CD8-positive, alpha-beta memory T cell (primary cell): ENCODE results near the gene OBSCN. TPM values are rescaled to one million over a fixed set of nuclear protein-coding genes. Genes with fewer than 3 reads are reported as not detected.

Experiments
- CTCF ChIA-PET: fragments of 350-600 bp; sonication (Branson Sonifier 250); formaldehyde crosslinking; loops from one replicate; lab custom pipeline; 2021; ENCODE audit warnings: antibody characterized with exemption; lab: Charles Lee
- POLR2A ChIA-PET: fragments of 350-600 bp; sonication (Branson Sonifier 250); formaldehyde crosslinking; loops from one replicate; lab custom pipeline; 2021; ENCODE audit warnings: antibody characterized with exemption; lab: Charles Lee
- DNase-seq, 5 donors: peaks; one replicate each; pipeline versions ENCODE4 v3.0.0 to v3.0.0-alpha.2; 2020 to 2022; ENCODE audit warnings: mixed read lengths in 1 of 5
- H3K27ac ChIP-seq: one replicate; pipeline ENCODE4 v1.7.0; 2013; ENCODE audit warnings: low read depth, mild to moderate bottlenecking, low read length, moderate library complexity
- H3K27me3 ChIP-seq: 2 replicates; pipeline ENCODE4 v1.7.0; 2013; ENCODE audit warnings: low read length, mild to moderate bottlenecking; ENCODE audit not compliant: insufficient read depth, poor library complexity, severe bottlenecking
- H3K36me3 ChIP-seq: 2 replicates; pipeline ENCODE4 v1.7.0; 2013; ENCODE audit warnings: mild to moderate bottlenecking, low read length, moderate library complexity; ENCODE audit not compliant: insufficient read depth
- H3K4me1 ChIP-seq: 2 replicates; pipeline ENCODE4 v1.7.0; 2013; ENCODE audit warnings: mild to moderate bottlenecking, low read length, moderate library complexity; ENCODE audit not compliant: insufficient read depth
- H3K4me3 ChIP-seq: 2 replicates; pipeline ENCODE4 v1.7.0; 2013; ENCODE audit warnings: mild to moderate bottlenecking, low read length
- H3K9me3 ChIP-seq: 2 replicates; pipeline ENCODE4 v1.7.0; 2013; ENCODE audit warnings: mild to moderate bottlenecking, low read length
- H3K27ac Mint-ChIP-seq, 8 donors: one replicate each; pipeline ENCODE4 v1.8.0; 2020 to 2021; ENCODE audit warnings: mixed read lengths in 8 of 8, mild to moderate bottlenecking in 6 of 8, inconsistent platforms in 3 of 8, moderate library complexity in 3 of 8
- H3K27me3 Mint-ChIP-seq, 2 donors: one replicate each; pipeline ENCODE4 v1.8.0; 2020 to 2021; ENCODE audit warnings: mixed read lengths in 2 of 2, mild to moderate bottlenecking in 1 of 2, moderate library complexity in 1 of 2
- H3K36me3 Mint-ChIP-seq, 3 donors: one replicate each; pipeline ENCODE4 v1.8.0; 2020 to 2021; ENCODE audit warnings: mixed read lengths in 3 of 3, inconsistent platforms in 1 of 3, mild to moderate bottlenecking in 1 of 3
- H3K4me1 Mint-ChIP-seq, 3 donors: one replicate each; pipeline ENCODE4 v1.8.0; 2020 to 2021; ENCODE audit warnings: mixed read lengths in 3 of 3, inconsistent platforms in 1 of 3, mild to moderate bottlenecking in 1 of 3
- H3K4me3 Mint-ChIP-seq, 7 donors: one replicate each; pipeline ENCODE4 v1.8.0; 2020 to 2021; ENCODE audit warnings: mixed read lengths in 7 of 7, mild to moderate bottlenecking in 6 of 7, moderate library complexity in 4 of 7, inconsistent platforms in 2 of 7
- H3K9me3 Mint-ChIP-seq, 5 donors: one replicate each; pipeline ENCODE4 v1.8.0; 2020 to 2022; ENCODE audit warnings: mixed read lengths in 5 of 5, mild to moderate bottlenecking in 3 of 5, moderate library complexity in 2 of 5, inconsistent platforms in 1 of 5
- polyA plus RNA-seq: library from polyadenylated mRNA; unstranded; fragments of 300-500 nt; fragmentation: Illumina TruSeq; gene quantifications from one replicate; pipeline ENCODE4 v1.2.3, GENCODE V29; 2021
- total RNA-seq, 2 experiments: library from RNA; stranded (reverse); gene quantifications; one replicate each; pipeline ENCODE4 v1.2.3, GENCODE V29; 2021

OBSCN gene
- total and polyA plus RNA-seq, 3 experiments from 2014 or later = 3.0 to 13.6 (median 10.9) TPM

DNA sequence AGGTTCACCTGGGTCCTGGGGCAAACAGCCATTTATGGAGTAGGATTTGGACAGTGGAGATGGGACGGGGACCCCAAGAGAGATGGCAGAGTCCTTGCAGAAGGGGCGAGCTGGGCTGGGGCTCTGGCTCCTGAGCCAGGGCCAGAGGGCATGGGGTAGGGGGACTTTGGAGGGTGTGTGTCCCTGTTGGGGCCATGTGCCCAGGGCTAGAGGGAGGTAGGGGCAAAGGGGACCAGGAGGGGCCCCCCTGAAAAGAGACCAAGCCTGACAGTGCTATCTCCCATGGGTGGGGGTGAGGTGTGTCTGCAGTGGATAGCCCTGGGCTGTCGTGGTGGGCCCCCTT, 106.4 kb downstream of the OBSCN start:
- Mint-ChIP-seq H3K4me3 (no peak overlapping the region), H3K4me1 (no peaks in the 10 kb centered on the region), H3K9me3 (peaks cover 0 to 6% (median 3%) of the 10 kb centered on the region in 5 donors), H3K27ac (no peak overlapping the region), H3K27me3 (no peaks in the 10 kb centered on the region), H3K36me3 (peaks cover 3 to 17% (median 9%) of the 10 kb centered on the region in 3 donors)
- Histone ChIP-seq H3K9me3 (no peaks in the 10 kb centered on the region), H3K4me3 (no peak overlapping the region), H3K4me1 (no peaks in the 10 kb centered on the region), H3K36me3 (peaks cover under 1% of the 10 kb centered on the region), H3K27ac (no peak overlapping the region), H3K27me3 (no peaks in the 10 kb centered on the region)
- POLR2A ChIA-PET = no interaction called here
- CTCF ChIA-PET = no interaction called here
- peak in 1 of 5 donors; percentile 37 for DNase-seq

DNA sequence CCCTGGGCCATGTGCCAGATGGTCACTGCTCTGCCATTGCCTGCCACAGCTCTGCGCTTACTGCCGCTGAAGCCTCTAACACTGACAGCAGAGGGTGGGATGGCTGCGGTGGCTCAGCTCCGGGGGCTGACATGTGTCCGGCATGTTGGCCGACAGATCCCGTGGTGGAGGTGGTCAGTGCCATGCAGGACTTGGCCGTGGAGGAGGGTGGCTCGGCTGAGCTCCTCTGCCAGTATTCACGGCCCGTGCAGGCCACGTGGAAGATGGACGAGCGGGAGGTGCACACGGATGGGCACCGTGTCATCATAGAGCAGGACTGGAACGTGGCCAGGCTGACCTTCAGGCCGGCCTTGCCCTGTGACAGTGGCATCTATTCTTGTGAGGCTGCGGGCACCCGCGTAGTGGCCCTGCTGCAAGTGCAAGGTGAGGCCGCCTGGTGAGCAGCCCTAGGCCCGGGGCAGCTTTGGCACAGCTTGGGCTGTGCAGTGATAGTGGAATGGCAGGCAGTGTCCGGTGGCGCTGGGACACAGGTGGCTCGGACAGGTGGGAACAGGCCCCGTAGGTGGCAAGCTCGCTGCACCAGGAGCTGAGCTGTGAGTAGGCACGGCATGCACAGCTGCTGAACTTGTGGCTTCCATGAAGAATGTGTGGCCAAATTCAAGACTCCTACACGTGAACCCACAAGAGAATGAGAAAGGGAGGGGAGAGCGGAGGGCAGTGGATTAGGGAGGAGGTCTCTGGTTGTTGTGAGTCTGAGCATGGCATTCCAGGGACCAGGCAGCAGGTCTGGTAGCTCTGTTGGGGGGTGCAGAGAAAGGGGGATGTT, 107.0 kb downstream of the OBSCN start:
- Histone ChIP-seq H3K36me3 (peaks cover 6% of the 10 kb centered on the region), H3K4me3 (no peak overlapping the region), H3K27me3 (no peaks in the 10 kb centered on the region), H3K9me3 (no peaks in the 10 kb centered on the region), H3K4me1 (no peaks in the 10 kb centered on the region), H3K27ac (no peak overlapping the region)
- CTCF ChIA-PET = no interaction called here
- no peak overlapping the region for H3K27ac Mint-ChIP-seq
- peak in 1 of 5 donors; percentile 45 for DNase-seq
- peaks cover 0 to 6% (median 3%) of the 10 kb centered on the region in 5 donors for H3K9me3 Mint-ChIP-seq
- POLR2A ChIA-PET = no interaction called here
- H3K36me3 Mint-ChIP-seq = peaks cover 3 to 17% (median 9%) of the 10 kb centered on the region in 3 donors
- H3K4me3 Mint-ChIP-seq = no peak overlapping the region
- no peaks in the 10 kb centered on the region for H3K27me3 Mint-ChIP-seq
- no peaks in the 10 kb centered on the region for H3K4me1 Mint-ChIP-seq

DNA sequence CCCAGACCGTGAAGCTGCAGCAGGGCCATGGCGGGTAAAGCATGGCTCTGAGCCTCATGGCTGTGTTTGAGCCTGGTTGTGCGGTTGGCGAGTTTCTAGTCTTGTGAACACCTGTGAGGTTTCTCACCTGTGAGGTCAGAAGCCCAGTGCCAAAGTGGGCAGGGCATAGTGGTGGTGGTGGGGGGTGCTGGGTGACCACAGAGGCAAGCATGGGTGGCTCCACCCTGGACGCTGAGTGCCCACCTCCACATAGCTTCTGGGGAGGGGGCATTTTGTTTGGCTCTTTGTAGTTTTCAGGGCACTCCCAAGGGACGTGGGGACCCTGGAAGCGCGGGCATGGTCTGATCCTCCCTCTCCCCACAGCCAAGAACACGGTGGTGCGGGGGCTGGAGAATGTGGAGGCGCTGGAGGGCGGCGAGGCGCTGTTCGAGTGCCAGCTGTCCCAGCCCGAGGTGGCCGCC, 107.7 kb downstream of the OBSCN start:
- H3K9me3 ChIP-seq = no peaks in the 10 kb centered on the region
- DNase-seq = peak in 1 of 5 donors; percentile 44
- ChIA-PET POLR2A (no interaction called here), CTCF (no interaction called here)
- no peak overlapping the region for H3K27ac ChIP-seq
- Mint-ChIP-seq H3K9me3 (peaks cover 0 to 6% (median 3%) of the 10 kb centered on the region in 5 donors), H3K4me3 (no peak overlapping the region), H3K36me3 (peaks cover 3 to 17% (median 9%) of the 10 kb centered on the region in 3 donors), H3K4me1 (no peaks in the 10 kb centered on the region), H3K27ac (no peak overlapping the region), H3K27me3 (no peaks in the 10 kb centered on the region)
- peaks cover 6% of the 10 kb centered on the region for H3K36me3 ChIP-seq
- H3K27me3 ChIP-seq = no peaks in the 10 kb centered on the region
- no peak overlapping the region for H3K4me3 ChIP-seq
- H3K4me1 ChIP-seq = no peaks in the 10 kb centered on the region

DNA sequence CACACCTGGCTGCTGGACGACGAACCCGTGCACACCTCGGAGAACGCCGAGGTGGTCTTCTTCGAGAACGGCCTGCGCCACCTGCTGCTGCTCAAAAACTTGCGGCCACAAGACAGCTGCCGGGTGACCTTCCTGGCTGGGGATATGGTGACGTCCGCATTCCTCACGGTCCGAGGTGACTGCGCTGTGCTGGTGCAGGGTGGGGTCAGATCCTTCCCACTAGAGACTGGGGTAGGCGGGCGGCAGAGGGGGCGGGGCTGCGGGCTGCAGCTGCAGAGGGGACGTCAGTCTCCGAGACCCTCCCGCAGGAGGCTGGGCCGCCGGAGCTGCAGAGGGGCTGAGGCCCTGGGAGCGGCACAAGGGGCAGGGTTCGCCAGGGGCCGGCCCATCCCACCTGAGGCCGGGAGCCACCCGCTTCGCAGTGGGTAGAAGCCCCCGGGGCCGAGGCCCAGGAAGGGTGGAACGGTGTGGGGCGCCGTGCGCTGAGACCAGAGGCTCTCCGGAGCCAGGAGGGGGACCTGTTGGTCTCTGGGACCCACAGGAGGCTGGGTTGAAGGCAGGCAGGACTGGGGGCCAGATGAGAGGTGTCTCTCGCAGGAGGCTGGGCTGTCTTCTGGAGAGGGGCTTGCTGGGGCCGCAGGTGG, 108.2 kb downstream of the OBSCN start:
- Histone ChIP-seq H3K9me3 (no peaks in the 10 kb centered on the region), H3K27me3 (no peaks in the 10 kb centered on the region), H3K36me3 (peaks cover 6% of the 10 kb centered on the region), H3K4me1 (no peaks in the 10 kb centered on the region), H3K27ac (no peak overlapping the region), H3K4me3 (no peak overlapping the region)
- Mint-ChIP-seq H3K4me1 (no peaks in the 10 kb centered on the region), H3K9me3 (peaks cover 0 to 6% (median 3%) of the 10 kb centered on the region in 5 donors), H3K27ac (no peak overlapping the region), H3K27me3 (no peaks in the 10 kb centered on the region), H3K36me3 (peaks cover 3 to 17% (median 9%) of the 10 kb centered on the region in 3 donors), H3K4me3 (no peak overlapping the region)
- DNase-seq = peak in 1 of 5 donors; percentile 41
- ChIA-PET POLR2A (no interaction called here), CTCF (no interaction called here)

DNA sequence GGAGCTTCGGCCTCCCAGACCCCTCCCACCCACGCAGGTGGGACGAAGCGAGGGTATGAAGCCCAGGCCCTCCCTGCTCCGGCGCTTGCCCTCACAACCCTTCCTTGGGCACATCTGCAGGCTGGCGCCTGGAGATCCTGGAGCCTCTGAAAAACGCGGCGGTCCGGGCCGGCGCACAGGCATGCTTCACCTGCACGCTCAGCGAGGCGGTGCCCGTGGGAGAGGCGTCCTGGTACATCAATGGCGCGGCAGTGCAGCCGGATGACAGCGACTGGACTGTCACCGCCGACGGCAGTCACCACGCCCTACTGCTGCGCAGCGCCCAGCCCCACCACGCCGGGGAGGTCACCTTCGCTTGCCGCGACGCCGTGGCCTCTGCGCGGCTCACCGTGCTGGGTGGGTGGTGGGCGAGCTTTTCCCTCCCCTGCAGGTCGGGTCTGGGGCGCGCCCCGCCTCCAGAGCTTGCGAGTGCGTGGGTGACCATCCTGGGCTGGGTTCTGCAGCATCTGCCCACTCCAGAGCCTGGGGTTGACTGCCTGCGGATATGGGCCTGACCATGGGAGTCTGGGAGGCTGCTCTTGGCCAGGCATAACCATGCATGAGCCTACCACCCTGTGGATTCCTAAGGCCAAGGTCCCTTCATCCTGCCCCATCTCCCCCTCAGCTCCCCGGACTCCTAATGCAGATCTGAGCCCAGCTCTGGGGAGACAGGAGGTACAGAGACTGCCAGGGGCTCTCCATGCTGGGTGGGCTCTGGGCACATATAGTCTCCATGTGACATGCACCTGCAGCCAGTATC, 108.9 kb downstream of the OBSCN start:
- no peaks in the 10 kb centered on the region for H3K27me3 Mint-ChIP-seq
- POLR2A ChIA-PET = no interaction called here
- Histone ChIP-seq H3K27me3 (no peaks in the 10 kb centered on the region), H3K4me3 (no peak overlapping the region), H3K4me1 (no peaks in the 10 kb centered on the region), H3K9me3 (no peaks in the 10 kb centered on the region), H3K36me3 (peaks cover 6% of the 10 kb centered on the region), H3K27ac (no peak overlapping the region)
- no peak overlapping the region for H3K27ac Mint-ChIP-seq
- CTCF ChIA-PET = no interaction called here
- H3K36me3 Mint-ChIP-seq = peaks cover 3 to 18% (median 9%) of the 10 kb centered on the region in 3 donors
- no peak overlapping the region for H3K4me3 Mint-ChIP-seq
- peak in 1 of 5 donors; percentile 33 for DNase-seq
- H3K9me3 Mint-ChIP-seq = peaks cover 0 to 6% (median 3%) of the 10 kb centered on the region in 5 donors
- H3K4me1 Mint-ChIP-seq = no peaks in the 10 kb centered on the region

DNA sequence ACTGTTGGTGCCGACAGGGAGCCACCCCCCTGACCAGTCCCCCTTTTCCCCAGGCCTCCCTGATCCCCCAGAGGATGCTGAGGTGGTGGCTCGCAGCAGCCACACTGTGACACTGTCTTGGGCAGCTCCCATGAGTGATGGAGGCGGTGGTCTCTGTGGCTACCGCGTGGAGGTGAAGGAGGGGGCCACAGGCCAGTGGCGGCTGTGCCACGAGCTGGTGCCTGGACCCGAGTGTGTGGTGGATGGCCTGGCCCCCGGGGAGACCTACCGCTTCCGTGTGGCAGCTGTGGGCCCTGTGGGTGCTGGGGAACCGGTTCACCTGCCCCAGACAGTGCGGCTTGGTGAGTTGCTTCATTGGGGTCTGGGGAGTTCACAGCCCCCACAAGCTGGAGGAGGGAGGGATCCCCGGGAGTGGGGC, 109.6 kb downstream of the OBSCN start:
- ChIA-PET POLR2A (no interaction called here), CTCF (no interaction called here)
- Histone ChIP-seq H3K36me3 (peaks cover 6% of the 10 kb centered on the region), H3K9me3 (no peaks in the 10 kb centered on the region), H3K4me1 (no peaks in the 10 kb centered on the region), H3K4me3 (no peak overlapping the region), H3K27me3 (no peaks in the 10 kb centered on the region), H3K27ac (no peak overlapping the region)
- no peaks in the 10 kb centered on the region for H3K27me3 Mint-ChIP-seq
- no peaks in the 10 kb centered on the region for H3K4me1 Mint-ChIP-seq
- H3K36me3 Mint-ChIP-seq = peaks cover 3 to 23% (median 9%) of the 10 kb centered on the region in 3 donors
- peaks cover 0 to 6% (median 3%) of the 10 kb centered on the region in 5 donors for H3K9me3 Mint-ChIP-seq
- DNase-seq = peak in 1 of 5 donors; percentile 28
- no peak overlapping the region for H3K4me3 Mint-ChIP-seq
- no peak overlapping the region for H3K27ac Mint-ChIP-seq

DNA sequence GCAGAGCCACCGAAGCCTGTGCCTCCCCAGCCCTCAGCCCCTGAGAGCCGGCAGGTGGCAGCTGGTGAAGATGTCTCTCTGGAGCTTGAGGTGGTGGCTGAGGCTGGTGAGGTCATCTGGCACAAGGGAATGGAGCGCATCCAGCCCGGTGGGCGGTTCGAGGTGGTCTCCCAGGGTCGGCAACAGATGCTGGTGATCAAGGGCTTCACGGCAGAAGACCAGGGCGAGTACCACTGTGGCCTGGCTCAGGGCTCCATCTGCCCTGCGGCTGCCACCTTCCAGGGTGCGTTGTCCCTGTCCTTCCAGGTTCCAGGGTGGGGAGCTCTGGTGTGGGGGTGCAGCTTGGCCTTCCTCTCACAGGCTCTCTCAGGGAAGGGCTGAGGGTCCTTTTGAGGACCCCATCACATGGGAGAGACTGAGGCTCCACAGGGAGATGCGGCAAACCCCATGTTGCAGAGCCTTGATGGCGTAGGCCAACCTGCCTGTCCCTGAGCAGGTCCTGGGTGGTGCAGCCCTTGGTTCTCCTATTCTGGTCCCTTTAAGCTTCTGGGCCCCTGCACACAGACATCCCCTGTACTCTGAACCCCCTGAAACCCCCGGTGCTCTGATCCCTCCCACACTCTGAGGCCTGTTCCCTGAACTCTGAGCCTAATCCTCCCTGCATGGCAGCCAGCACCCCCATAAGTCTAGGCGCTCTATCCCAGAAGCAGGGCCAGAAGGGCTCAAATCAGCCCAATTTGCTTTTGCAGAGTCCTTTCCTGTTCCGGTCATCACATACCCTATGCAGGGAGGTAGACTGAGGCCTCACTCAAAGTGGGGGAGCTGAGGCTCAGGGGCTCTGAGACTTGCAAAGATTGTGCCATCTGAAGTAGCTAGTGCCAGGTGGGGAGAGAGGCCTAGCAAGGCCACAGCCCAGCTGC, 110.3 kb downstream of the OBSCN start:
- Mint-ChIP-seq H3K27ac (no peak overlapping the region), H3K27me3 (no peaks in the 10 kb centered on the region), H3K9me3 (peaks cover 0 to 1% (median 1%) of the 10 kb centered on the region in 5 donors), H3K36me3 (peaks cover 2 to 29% (median 6%) of the 10 kb centered on the region in 3 donors), H3K4me1 (no peaks in the 10 kb centered on the region), H3K4me3 (no peak overlapping the region)
- Histone ChIP-seq H3K27me3 (no peaks in the 10 kb centered on the region), H3K27ac (no peak overlapping the region), H3K4me1 (no peaks in the 10 kb centered on the region), H3K36me3 (peaks cover 6% of the 10 kb centered on the region), H3K4me3 (no peak overlapping the region), H3K9me3 (no peaks in the 10 kb centered on the region)
- peak in 1 of 5 donors; percentile 25 for DNase-seq
- POLR2A ChIA-PET = no interaction called here
- CTCF ChIA-PET = no interaction called here
